Skeletal muscle cell (primary cell): Measurements from ENCODE around the gene STS.

Experiments
- DNase-seq: peaks from one replicate; pipeline ENCODE4 v3.0.0-alpha.2; 2010; ENCODE audit warnings: low read depth
- H3K4me3 ChIP-seq: 2 replicates; pipeline ENCODE4 v1.5.1; 2011; ENCODE audit warnings: low read depth, mild to moderate bottlenecking, control low read depth, low read length, moderate library complexity

STS gene

DNA sequence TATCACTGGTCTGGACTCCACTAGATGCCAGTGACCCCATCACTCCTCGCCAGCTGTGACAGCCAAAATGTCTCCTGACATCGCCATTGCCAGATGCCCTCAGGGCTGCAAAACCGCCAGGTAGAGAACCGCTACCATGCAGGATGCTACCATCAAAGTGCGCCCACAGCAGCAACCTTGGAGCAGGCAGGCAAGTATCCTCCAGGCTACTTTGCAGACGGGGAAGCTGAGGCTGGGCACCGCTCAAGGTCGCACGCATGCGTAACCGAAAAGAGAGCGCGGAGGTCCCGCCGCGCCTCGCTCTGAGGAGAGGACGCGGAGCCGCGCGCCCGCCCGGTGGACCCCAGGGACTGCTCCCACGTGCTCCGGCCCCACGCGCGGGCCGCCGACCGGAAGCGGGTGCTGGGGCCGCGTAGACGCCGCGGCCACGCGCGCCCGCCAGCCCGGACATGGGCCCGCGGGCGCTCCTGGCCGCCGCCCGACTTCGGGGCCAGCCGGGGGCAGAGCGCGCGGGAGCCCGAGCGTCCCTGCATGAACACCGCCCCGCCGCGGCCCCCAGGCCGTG lies at the start of gene STS:
STS (plus strand) TSS at position 300 of the 565 bp plus-strand sequence. CDS start 105,488 bp downstream, outside the sequence.
- no peak for DNase-seq
- H3K4me3 ChIP-seq = peak within 1 kb of the TSS; percentile 82

GRCh38 chrX:7100022-7100421 lies 47.5 kb upstream of the STS start:
- no peak for DNase-seq
- H3K4me3 ChIP-seq = no peak overlapping the region

DNA sequence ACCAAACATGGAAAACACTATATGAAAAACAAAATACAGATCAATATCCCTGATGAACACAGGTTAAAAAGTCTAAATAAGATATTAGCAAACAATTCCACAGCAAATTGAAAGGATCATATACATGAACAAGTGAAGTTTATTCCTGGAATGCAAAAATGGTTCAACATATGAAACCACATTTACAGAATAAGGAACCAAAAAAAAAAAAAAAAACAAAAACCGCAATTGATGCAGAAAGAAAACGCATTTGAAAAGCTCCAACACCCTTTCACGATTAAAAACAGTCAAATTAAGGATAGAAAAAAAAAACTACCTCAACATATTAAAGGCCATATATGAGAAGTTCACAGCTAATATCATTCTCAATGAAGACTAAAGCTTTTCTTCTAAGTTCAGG lies 45.4 kb upstream of the STS start:
- DNase-seq = no peak
- H3K4me3 ChIP-seq = no peak overlapping the region

DNA sequence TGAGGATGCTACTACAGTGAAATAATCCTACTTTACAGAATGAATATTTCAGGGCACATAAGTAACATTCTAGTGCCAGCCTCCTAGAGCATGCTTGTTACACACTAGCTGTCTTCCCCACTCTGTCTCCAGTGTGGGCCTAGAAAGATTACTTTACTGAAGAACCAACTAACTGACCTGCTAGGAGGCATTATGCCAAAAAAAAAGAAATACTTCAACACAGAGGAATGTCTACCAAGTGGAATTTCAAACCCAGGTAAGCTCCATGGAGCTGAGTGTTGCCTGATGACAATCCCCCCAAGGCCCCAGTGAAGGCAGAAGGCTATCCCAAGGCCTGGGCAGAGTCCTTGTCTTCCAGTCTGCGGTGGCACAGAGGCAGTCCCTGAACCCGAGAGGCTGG lies 40.9 kb upstream of the STS start:
- DNase-seq = no peak

GRCh38 chrX:7108030-7108429 lies 39.5 kb upstream of the STS start:
- no peak for DNase-seq
- H3K4me3 ChIP-seq = no peak overlapping the region

More for the DNA sequence above, 40.9 kb upstream of the STS start:
- H3K4me3 ChIP-seq = no peak overlapping the region

DNA sequence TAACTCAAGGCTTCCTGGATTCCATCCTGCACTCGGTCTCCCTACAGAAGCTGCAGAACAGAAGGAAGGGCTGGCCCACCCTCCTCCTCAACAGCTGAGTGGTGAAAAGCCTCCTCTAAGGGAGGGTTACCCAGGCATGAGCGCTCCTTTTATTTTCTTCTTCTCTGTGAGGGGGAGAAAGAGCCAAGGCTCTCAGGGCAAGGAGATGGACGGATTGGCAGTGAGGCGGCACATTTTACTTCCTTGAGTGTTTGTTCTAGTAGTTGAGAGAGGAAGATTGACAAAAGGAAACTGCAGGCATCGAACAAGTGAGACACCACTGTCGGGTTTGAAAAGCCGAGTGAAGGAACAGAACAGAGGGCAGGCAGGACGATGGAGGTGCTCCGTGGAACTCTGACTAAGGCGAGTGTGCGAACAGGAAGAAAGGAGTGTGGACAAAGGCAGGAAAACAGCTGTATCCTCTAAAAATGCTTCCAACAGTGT lies 38.4 kb upstream of the STS start:
- DNase-seq = no peak
- H3K4me3 ChIP-seq = peak overlapping the region; percentile 9

GRCh38 chrX:7109838-7110793 lies 37.4 kb upstream of the STS start:
- H3K4me3 ChIP-seq = no peak overlapping the region
- DNase-seq = no peak

GRCh38 chrX:7110821-7111276 lies 36.7 kb upstream of the STS start:
- DNase-seq = no peak

DNA sequence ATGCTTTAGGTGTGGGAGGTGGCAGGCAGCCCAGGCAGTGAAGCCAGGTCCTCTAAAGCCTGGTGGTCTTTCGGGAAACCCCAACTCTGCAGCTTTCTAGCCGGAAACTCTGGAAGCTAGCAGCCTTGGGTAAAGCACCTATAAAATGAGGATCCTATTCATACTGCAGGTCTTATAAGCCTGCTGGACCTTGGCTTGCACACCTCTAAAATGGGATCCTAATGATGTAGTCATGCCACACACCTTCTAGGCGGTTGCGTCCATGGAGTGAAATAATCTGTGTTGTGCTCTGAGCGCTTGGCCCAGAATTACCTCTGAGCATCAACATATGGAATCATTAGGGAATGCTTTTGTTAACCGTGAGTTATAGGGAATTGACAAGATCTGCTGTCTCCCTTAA lies 36.0 kb upstream of the STS start:
- H3K4me3 ChIP-seq = no peak overlapping the region
- DNase-seq = no peak

More at GRCh38 chrX:7110821-7111276, 36.7 kb upstream of the STS start:
- H3K4me3 ChIP-seq = no peak overlapping the region

GRCh38 chrX:7112071-7112470 lies 35.4 kb upstream of the STS start:
- no peak overlapping the region for H3K4me3 ChIP-seq

DNA sequence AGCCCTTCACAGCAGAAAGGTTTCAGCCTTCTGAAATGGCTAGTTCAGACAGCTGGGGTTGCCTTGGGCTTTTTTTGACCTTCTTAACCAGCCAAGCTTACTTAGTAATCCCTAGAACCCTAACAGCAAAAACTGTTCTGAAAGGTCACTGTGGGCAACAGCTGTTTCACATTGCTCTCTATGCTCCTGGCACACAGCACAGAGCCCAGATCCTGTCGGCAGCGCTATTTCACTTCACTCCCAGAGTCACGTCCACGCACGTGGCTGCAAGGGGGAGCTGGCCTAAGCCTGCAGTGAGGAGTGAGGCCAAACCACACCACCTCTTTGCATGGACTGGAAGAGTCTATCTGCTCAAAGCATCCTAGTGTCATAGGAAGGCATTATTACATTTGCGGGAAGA lies 32.0 kb upstream of the STS start:
- DNase-seq = no peak
- H3K4me3 ChIP-seq = no peak overlapping the region

More at GRCh38 chrX:7112071-7112470, 35.4 kb upstream of the STS start:
- DNase-seq = no peak

GRCh38 chrX:7116081-7116480 lies 31.4 kb upstream of the STS start:
- no peak for DNase-seq
- no peak overlapping the region for H3K4me3 ChIP-seq

DNA sequence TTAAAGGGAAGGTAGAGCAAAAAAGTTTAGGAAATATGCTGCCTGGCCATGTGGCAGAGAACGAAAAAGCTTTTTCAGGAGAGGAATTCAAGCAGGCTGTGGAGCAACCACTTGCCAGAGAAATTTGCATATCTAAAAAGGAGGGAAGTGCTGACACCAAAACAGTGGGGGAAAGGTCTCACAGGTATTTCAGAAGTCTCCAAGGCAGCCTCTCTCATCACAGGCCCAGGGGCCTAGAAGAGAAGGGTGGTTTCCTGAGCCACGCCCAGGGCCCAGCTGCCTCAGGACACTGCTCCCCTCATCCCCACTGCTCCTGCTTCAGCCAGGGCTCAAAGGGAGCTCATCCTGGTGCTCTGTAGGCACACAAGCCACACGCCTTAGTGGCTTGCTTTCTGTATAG lies 29.9 kb upstream of the STS start:
- DNase-seq = no peak
- no peak overlapping the region for H3K4me3 ChIP-seq

DNA sequence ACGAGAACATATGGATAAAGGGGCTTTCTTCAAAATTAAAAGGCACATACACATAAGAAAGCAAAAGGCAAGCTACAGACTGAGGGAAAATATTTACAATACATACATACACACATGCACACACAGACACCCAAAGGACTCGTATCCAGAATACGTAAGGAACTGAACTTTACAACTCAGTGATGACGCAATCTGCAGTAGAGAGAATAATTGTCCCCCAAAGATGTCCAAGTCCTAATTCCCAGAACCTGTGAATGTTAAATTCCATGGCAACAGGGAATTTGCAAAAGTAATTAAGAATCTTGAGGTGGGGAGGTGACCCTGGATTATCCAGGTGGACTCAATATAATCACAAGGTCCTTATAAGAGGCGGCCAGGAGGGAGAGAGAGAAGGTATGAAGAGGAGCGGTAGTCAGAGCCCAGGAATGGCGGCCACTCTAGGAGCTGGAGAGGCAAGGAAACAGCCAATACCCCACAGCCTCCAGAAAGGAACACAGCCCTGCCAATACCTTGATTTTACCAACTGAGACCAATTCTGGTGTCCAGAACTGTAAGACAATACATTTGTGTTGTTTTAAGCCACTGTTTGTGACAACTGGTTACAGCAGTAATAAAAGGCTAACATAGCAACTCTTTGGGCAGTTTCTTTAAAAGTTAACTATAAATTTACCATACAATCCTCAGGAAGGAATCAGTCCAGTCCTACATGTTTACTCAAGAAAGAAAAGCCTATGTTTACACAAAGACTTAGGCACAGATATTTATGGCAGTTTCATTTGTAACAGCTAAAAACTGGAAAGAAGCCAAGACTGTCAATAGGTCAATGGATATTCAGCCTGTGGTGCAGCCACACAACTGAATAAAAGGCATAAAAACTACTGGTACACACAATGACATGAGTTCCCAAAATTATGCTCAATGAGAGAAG lies 27.3 kb upstream of the STS start:
- no peak overlapping the region for H3K4me3 ChIP-seq
- no peak for DNase-seq

DNA sequence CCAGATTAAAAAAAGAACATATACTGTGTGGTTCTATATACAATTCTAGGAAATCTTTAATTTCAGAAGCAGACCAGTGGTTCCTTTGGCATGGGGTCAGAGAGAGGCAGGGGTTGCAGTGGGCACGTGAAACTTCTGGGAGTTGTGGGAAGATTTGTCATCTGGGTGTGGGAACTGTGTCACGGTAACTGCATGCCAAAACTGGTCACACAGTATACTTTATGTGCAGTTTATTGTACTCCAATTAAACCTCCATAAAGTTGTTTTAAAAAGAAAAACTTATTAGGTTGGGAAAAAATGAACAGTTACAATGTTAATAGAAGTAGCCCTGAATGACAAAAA lies 26.7 kb upstream of the STS start:
- DNase-seq = no peak
- no peak overlapping the region for H3K4me3 ChIP-seq

GRCh38 chrX:7127056-7127455 lies 20.5 kb upstream of the STS start:
- no peak overlapping the region for H3K4me3 ChIP-seq
- no peak for DNase-seq

DNA sequence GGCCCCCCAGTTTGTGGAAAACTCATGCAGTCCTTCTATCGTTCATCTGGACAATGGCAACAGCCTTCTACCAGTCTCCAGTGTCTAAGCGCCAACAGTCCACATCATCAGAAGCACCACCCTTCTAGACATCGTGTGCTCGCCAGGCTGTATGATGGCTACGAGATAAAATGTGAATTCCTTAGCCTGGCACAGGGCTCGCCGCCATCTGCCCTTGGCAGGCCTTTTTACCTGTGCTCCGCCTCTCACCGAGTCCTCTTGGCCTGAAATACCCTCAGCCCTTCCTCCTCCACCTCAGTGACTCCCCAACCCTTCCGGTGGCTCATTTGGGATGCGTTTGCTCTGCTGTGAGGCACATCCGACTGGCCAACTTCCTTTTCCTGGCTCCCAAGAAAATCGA lies 15.9 kb upstream of the STS start:
- H3K4me3 ChIP-seq = no peak overlapping the region
- no peak for DNase-seq

- H3K4me3 ChIP-seq = no peak overlapping the region
- no peak for DNase-seq
Measured at GRCh38 chrX:7132335-7133049, 15.0 kb upstream of the STS start.

- no peak for DNase-seq
- H3K4me3 ChIP-seq = no peak overlapping the region
Measured at GRCh38 chrX:7133050-7133440, 14.5 kb upstream of the STS start.
